ENCODE results near the gene ZBTB7C. TPM values are rescaled to one million over a fixed set of nuclear protein-coding genes. Genes with fewer than 3 reads are reported as not detected.

The ZBTB7C gene
- total and polyA plus RNA-seq, 2 of the 4 experiments (the other 2 are of a cell fraction), result not detected

- CTCF ChIA-PET, result no interaction called here
- no peak overlapping the region for H3K23ac ChIP-seq (ENCODE audit: low read depth, low read length)
- no TSS peak for BruUV-seq (replicated peaks)
- intact Hi-C loops (cut with micrococcal nuclease), result no loop called here
- H3K4me2 ChIP-seq (ENCODE audit: low read depth, low read length), result no peak overlapping the region
- no peak overlapping the region for H3K27ac ChIP-seq (ENCODE audit: insufficient read depth, low read length)
- WGBS, 2 experiments (ENCODE audit: extremely low coverage in 2 of 2, insufficient read length in 1 of 2), result 20% methylated on average over 1 of the region's 8 CpGs; no CpG with 5 or more reads in 1 of the 2 experiments
- H3K9me1 ChIP-seq (ENCODE audit: insufficient read depth, low read length), result no peaks in the 10 kb centered on the region
- H3K36me3 ChIP-seq (ENCODE audit: control insufficient read depth, insufficient read depth, low read length), result no peaks in the 10 kb centered on the region
- H3K9ac ChIP-seq (ENCODE audit: low read depth, low read length), result no peak overlapping the region
- H2BK120ac ChIP-seq (ENCODE audit: low read depth, low read length), result no peak overlapping the region
- no peak overlapping the region for H2BK15ac ChIP-seq (ENCODE audit: low read depth, low read length)
- H2AFZ ChIP-seq (replicated peaks; ENCODE audit: low read length, poor library complexity), result no peak overlapping the region
- POLR2A ChIA-PET (ENCODE audit: unreplicated experiment), result no interaction called here
- TF ChIP-seq CHD1 (IDR thresholded peaks at IDR 0.05; ENCODE audit: low read depth, low read length) (no peak), CTCF (conservative IDR thresholded peaks at IDR 0.05; ENCODE audit: low read depth, low read length) (no peak), RFX5 (IDR thresholded peaks at IDR 0.05; ENCODE audit: low read depth, low read length) (no peak), RCOR1 (IDR thresholded peaks at IDR 0.05; ENCODE audit: insufficient replicate concordance, low read length) (no peak), POLR2A (IDR thresholded peaks at IDR 0.05; ENCODE audit: low read depth, low read length) (no peak), BHLHE40 (IDR thresholded peaks at IDR 0.05; ENCODE audit: low read depth, low read length) (no peak), USF2 (IDR thresholded peaks at IDR 0.05; ENCODE audit: low read depth, low read length) (no peak), FOS (IDR thresholded peaks at IDR 0.05; ENCODE audit: low read depth, low read length) (no peak), MAFK (IDR thresholded peaks at IDR 0.05; ENCODE audit: low read depth, low read length) (no peak), ELK1 (IDR thresholded peaks at IDR 0.05; ENCODE audit: borderline replicate concordance, low read depth, low read length) (no peak)
- no peaks in the 10 kb centered on the region for H3K79me1 ChIP-seq (ENCODE audit: low read depth in 1 of 2, low read length in 2 of 2)
- no peak overlapping the region for H3K14ac ChIP-seq (replicated peaks; ENCODE audit: low read depth, low read length)
- no peak overlapping the region for H4K91ac ChIP-seq (ENCODE audit: insufficient read depth, low read depth, low read length)
- ATAC-seq (ENCODE audit: low read depth) (no peak), DNase-seq (no peak)
- H3K27me3 ChIP-seq (ENCODE audit: control insufficient read depth, insufficient read depth, low read length), result peaks cover 3% of the 10 kb centered on the region
- no peak overlapping the region for H2BK5ac ChIP-seq (ENCODE audit: low read depth, low read length, poor library complexity, severe bottlenecking)
- H4K20me1 ChIP-seq (ENCODE audit: insufficient read depth, low read length), result no peaks in the 10 kb centered on the region
- H2BK20ac ChIP-seq (ENCODE audit: low read depth, low read length), result no peak overlapping the region
- no peak overlapping the region for H2AK9ac ChIP-seq (replicated peaks; ENCODE audit: low read depth, low read length, poor library complexity)
- no peaks in the 10 kb centered on the region for H3K9me3 ChIP-seq (ENCODE audit: control insufficient read depth, insufficient read depth, low read length)
- dilution Hi-C loops (cut with HindIII; ENCODE audit: low sequenced_read_pairs, unreplicated experiment), result no loop called here
- in situ Hi-C loops (cut with MboI; ENCODE audit: low sequenced_read_pairs), result no loop called here
- H3K18ac ChIP-seq (ENCODE audit: low read depth, low read length), result no peak overlapping the region
- no peak overlapping the region for H4K8ac ChIP-seq (ENCODE audit: low read depth in 2 of 2, low read length in 2 of 2)
- no peaks in the 10 kb centered on the region for H3K4me1 ChIP-seq (ENCODE audit: control insufficient read depth, insufficient read depth, low read length)
- no peak overlapping the region for H3K4me3 ChIP-seq (ENCODE audit: insufficient read depth, low read depth, low read length)
- H4K5ac ChIP-seq (ENCODE audit: low read depth, low read length), result no peak overlapping the region
- no peak overlapping the region for H3K56ac ChIP-seq (ENCODE audit: extremely low read depth, insufficient read depth, low read length)
- H3K4ac ChIP-seq (ENCODE audit: low read depth, low read length), result no peak overlapping the region
- H2AK5ac ChIP-seq (ENCODE audit: low read depth, low read length), result no peak overlapping the region
Measured at GRCh38 chr18:48095726-48096125, 313.5 kb downstream of the ZBTB7C start.
